ENCODE results near the gene FGB. TPM values are rescaled to one million over a fixed set of nuclear protein-coding genes. Genes with fewer than 3 reads are reported as not detected.

The FGB gene
- total RNA-seq, 1 donor from 2014 or later, result not detected

- Mint-ChIP-seq H3K9me3 (no peaks in the 10 kb centered on the region), H3K27me3 (ENCODE audit: insufficient read depth, low read depth) (peaks cover 2% of the 10 kb centered on the region)
Measured at GRCh38 chr4:154560824-154561231, 2.0 kb upstream of the FGB start.

DNA sequence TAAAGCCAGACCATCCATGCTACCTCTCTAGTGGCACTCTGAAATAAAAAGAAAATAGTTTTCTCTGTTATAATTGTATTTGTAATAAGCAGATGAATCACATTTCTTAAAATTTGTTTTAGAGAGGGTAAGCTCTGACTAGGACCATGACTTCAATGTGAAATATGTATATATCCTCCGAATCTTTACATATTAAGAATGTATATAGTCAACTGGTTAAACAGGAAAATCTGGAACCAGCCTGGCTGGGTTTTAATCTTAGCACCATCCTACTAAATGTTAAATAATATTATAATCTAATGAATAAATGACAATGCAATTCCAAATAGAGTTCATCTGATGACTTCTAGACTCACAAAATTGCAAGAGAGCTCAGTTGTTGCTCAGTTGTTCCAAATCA lies 1.5 kb downstream of the FGB start:
- Histone ChIP-seq H3K79me2 (ENCODE audit: low read depth) (no peaks in the 10 kb centered on the region), H3K4me3 (no peak overlapping the region), H3K27ac (no peak overlapping the region), H2AFZ (replicated peaks) (no peak overlapping the region), H3F3A (ENCODE audit: low read depth) (no peaks in the 10 kb centered on the region), H3K4me2 (no peak overlapping the region), H3K36me3 (no peaks in the 10 kb centered on the region), H3K9me3 (ENCODE audit: low read depth) (no peaks in the 10 kb centered on the region), H4K20me1 (ENCODE audit: low read depth) (no peaks in the 10 kb centered on the region), H3K4me1 (no peaks in the 10 kb centered on the region), H3K27me3 (no peaks in the 10 kb centered on the region), H3K9ac (no peak overlapping the region)
- H3K9me3 Mint-ChIP-seq, result no peaks in the 10 kb centered on the region
- no peaks in the 10 kb centered on the region for H3K36me3 Mint-ChIP-seq
- H3K4me3 Mint-ChIP-seq, result no peak overlapping the region
- TF ChIP-seq CTCF (IDR thresholded peaks at IDR 0.05) (no peak), EZH2 (IDR thresholded peaks at IDR 0.05) (no peak), EZH2phosphoT487 (IDR thresholded peaks at IDR 0.05) (no peak)
- no peaks in the 10 kb centered on the region for H3K4me1 Mint-ChIP-seq
- H3K27me3 Mint-ChIP-seq (ENCODE audit: insufficient read depth, low read depth), result no peaks in the 10 kb centered on the region
- no peak for DNase-seq (ENCODE audit: low spot score)
- H3K27ac Mint-ChIP-seq, result no peak overlapping the region

More at GRCh38 chr4:154560824-154561231, 2.0 kb upstream of the FGB start:
- Histone ChIP-seq H3K27me3 (no peaks in the 10 kb centered on the region), H3K4me2 (no peak overlapping the region), H4K20me1 (ENCODE audit: low read depth) (no peaks in the 10 kb centered on the region), H3K4me3 (no peak overlapping the region), H3F3A (ENCODE audit: low read depth) (no peaks in the 10 kb centered on the region), H3K79me2 (ENCODE audit: low read depth) (no peaks in the 10 kb centered on the region), H3K9ac (no peak overlapping the region), H3K36me3 (no peaks in the 10 kb centered on the region), H3K9me3 (ENCODE audit: low read depth) (no peaks in the 10 kb centered on the region), H3K4me1 (no peaks in the 10 kb centered on the region), H2AFZ (replicated peaks) (no peak overlapping the region), H3K27ac (no peak overlapping the region)
- Mint-ChIP-seq H3K4me3 (no peak overlapping the region), H3K36me3 (no peaks in the 10 kb centered on the region), H3K27ac (no peak overlapping the region), H3K4me1 (no peaks in the 10 kb centered on the region)
- DNase-seq (ENCODE audit: low spot score), result no peak
- TF ChIP-seq EZH2phosphoT487 (IDR thresholded peaks at IDR 0.05) (no peak), EZH2 (IDR thresholded peaks at IDR 0.05) (no peak), CTCF (IDR thresholded peaks at IDR 0.05) (no peak)

DNA sequence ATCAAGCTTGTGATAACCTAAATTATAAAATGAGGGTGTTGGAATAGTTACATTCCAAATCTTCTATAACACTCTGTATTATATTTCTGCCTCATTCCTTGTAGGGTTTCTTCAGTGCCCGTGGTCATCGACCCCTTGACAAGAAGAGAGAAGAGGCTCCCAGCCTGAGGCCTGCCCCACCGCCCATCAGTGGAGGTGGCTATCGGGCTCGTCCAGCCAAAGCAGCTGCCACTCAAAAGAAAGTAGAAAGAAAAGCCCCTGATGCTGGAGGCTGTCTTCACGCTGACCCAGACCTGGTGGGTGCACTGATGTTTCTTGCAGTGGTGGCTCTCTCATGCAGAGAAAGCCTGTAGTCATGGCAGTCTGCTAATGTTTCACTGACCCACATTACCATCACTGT lies 2.9 kb downstream of the FGB start:
- H3K4me1 Mint-ChIP-seq, result no peaks in the 10 kb centered on the region
- no peaks in the 10 kb centered on the region for H4K20me1 ChIP-seq (ENCODE audit: low read depth)
- H3K27me3 Mint-ChIP-seq (ENCODE audit: insufficient read depth, low read depth), result no peaks in the 10 kb centered on the region
- H3K4me1 ChIP-seq, result no peaks in the 10 kb centered on the region
- no peak overlapping the region for H3K4me3 ChIP-seq
- no peak overlapping the region for H3K27ac Mint-ChIP-seq
- H3K36me3 Mint-ChIP-seq, result no peaks in the 10 kb centered on the region
- no peak overlapping the region for H3K4me2 ChIP-seq
- no peaks in the 10 kb centered on the region for H3K27me3 ChIP-seq
- H3K9me3 Mint-ChIP-seq, result no peaks in the 10 kb centered on the region
- no peak for TF ChIP-seq EZH2 (IDR thresholded peaks at IDR 0.05)
- no peaks in the 10 kb centered on the region for H3K36me3 ChIP-seq
- no peaks in the 10 kb centered on the region for H3K79me2 ChIP-seq (ENCODE audit: low read depth)
- H3K9me3 ChIP-seq (ENCODE audit: low read depth), result no peaks in the 10 kb centered on the region
- no peak overlapping the region for H3K27ac ChIP-seq
- H3K4me3 Mint-ChIP-seq, result no peak overlapping the region
- DNase-seq (ENCODE audit: low spot score), result no peak
- no peak overlapping the region for H2AFZ ChIP-seq (replicated peaks)
- no peaks in the 10 kb centered on the region for H3F3A ChIP-seq (ENCODE audit: low read depth)
- no peak overlapping the region for H3K9ac ChIP-seq

- Histone ChIP-seq H3K9ac (no peak overlapping the region), H3K36me3 (no peaks in the 10 kb centered on the region), H3K9me3 (ENCODE audit: low read depth) (no peaks in the 10 kb centered on the region), H3K27me3 (no peaks in the 10 kb centered on the region), H3F3A (ENCODE audit: low read depth) (no peaks in the 10 kb centered on the region), H3K4me1 (no peaks in the 10 kb centered on the region), H3K27ac (no peak overlapping the region), H4K20me1 (ENCODE audit: low read depth) (no peaks in the 10 kb centered on the region), H3K4me3 (no peak overlapping the region), H3K4me2 (no peak overlapping the region), H2AFZ (replicated peaks) (no peak overlapping the region), H3K79me2 (ENCODE audit: low read depth) (no peaks in the 10 kb centered on the region)
- Mint-ChIP-seq H3K27ac (no peak overlapping the region), H3K4me3 (no peak overlapping the region), H3K36me3 (no peaks in the 10 kb centered on the region), H3K4me1 (no peaks in the 10 kb centered on the region), H3K27me3 (ENCODE audit: insufficient read depth, low read depth) (no peaks in the 10 kb centered on the region), H3K9me3 (no peaks in the 10 kb centered on the region)
- no peak for DNase-seq (ENCODE audit: low spot score)
- TF ChIP-seq EZH2phosphoT487 (IDR thresholded peaks at IDR 0.05) (no peak), EZH2 (IDR thresholded peaks at IDR 0.05) (no peak), CTCF (IDR thresholded peaks at IDR 0.05) (no peak)
Measured at GRCh38 chr4:154566639-154567204, 3.9 kb downstream of the FGB start.
